ENCODE results near the gene MAP3K15.
A peak's percentile ranks its signal among the peaks of the same experiment; 100 is the strongest.

MAP3K15 gene

GRCh38 chrX:19368576-19368975, 146.7 kb downstream of the MAP3K15 start:
- no peak for TF ChIP-seq CTCF (IDR thresholded peaks at IDR 0.05; ENCODE audit: borderline replicate concordance, control extremely low read depth, extremely low read depth, insufficient read depth, missing control alignments)
- in situ Hi-C loops (cut with MboI; ENCODE audit: low sequenced_read_pairs, unreplicated experiment): loop anchor here (25.0 kb wide), 1 partner anchor 519 kb away; the partner anchor contains the start of gene SH3KBP1

DNA sequence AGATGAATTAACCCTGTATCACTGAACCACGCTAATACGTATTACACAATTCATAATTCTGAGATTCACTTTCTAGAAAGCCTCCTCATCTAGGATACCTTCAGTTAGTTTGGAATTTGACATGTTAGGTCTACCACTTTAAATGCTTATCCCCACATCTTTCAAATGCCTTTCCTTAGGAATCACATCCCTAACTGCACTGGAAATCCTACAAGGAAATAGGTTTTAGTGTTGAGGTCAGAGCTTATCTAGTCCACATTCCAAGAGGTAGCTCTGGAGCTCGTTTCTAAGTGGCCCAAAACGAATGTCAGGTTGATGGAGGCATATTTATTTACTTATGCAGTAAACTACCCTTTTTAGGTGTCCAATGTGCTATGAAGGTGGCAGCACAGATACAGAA, 153.6 kb downstream of the MAP3K15 start:
- in situ Hi-C loops (cut with MboI; ENCODE audit: low sequenced_read_pairs, unreplicated experiment): loop anchor here (25.0 kb wide), 1 partner anchor 526 kb away; the partner anchor contains the start of gene SH3KBP1
- no peak for TF ChIP-seq CTCF (IDR thresholded peaks at IDR 0.05; ENCODE audit: borderline replicate concordance, control extremely low read depth, extremely low read depth, insufficient read depth, missing control alignments)

More at GRCh38 chrX:19368576-19368975, 146.7 kb downstream of the MAP3K15 start:
- DNase-seq (ENCODE audit: low spot score): no peak

GRCh38 chrX:19360903-19361302, 154.4 kb downstream of the MAP3K15 start:
- no peak for DNase-seq (ENCODE audit: low spot score)
- no peak for TF ChIP-seq CTCF (IDR thresholded peaks at IDR 0.05; ENCODE audit: borderline replicate concordance, control extremely low read depth, extremely low read depth, insufficient read depth, missing control alignments)
- in situ Hi-C loops (cut with MboI; ENCODE audit: low sequenced_read_pairs, unreplicated experiment): loop anchor here (25.0 kb wide), 1 partner anchor 526 kb away; the partner anchor contains the start of gene SH3KBP1

More for the DNA sequence above, 153.6 kb downstream of the MAP3K15 start:
- DNase-seq (ENCODE audit: low spot score): no peak

- in situ Hi-C loops (cut with MboI; ENCODE audit: low sequenced_read_pairs, unreplicated experiment): loop anchor here (25.0 kb wide), 1 partner anchor 529 kb away; the partner anchor contains the start of gene SH3KBP1
- TF ChIP-seq CTCF (IDR thresholded peaks at IDR 0.05; ENCODE audit: borderline replicate concordance, control extremely low read depth, extremely low read depth, insufficient read depth, missing control alignments): no peak
Measured at GRCh38 chrX:19358521-19358920, 156.8 kb downstream of the MAP3K15 start.

DNA sequence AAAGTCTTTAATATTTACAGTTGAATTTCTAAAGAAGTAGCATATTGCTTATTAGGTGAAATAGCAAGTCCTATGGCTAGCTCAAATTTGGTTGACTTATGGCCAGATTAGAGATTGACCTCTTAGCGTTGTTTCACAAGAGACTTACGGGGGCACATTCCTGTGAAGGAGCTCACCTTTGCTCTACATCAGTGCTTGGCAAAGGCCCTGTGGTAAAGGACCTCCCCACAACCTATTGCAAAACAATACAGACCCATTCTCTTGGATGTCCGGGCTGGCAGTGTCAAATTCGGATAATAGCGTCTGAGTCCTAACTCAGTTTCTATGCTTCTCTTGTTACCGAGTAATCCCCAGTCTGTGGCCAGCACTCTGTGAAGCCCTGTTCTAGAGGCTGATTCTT, 160.7 kb downstream of the MAP3K15 start:
- no peak for TF ChIP-seq CTCF (IDR thresholded peaks at IDR 0.05; ENCODE audit: borderline replicate concordance, control extremely low read depth, extremely low read depth, insufficient read depth, missing control alignments)
- DNase-seq (ENCODE audit: low spot score): no peak
- in situ Hi-C loops (cut with MboI; ENCODE audit: low sequenced_read_pairs, unreplicated experiment): loop anchor here (25.0 kb wide), 1 partner anchor 533 kb away; the partner anchor contains the start of gene SH3KBP1

More at GRCh38 chrX:19358521-19358920, 156.8 kb downstream of the MAP3K15 start:
- no peak for DNase-seq (ENCODE audit: low spot score)

- no peak for TF ChIP-seq CTCF (IDR thresholded peaks at IDR 0.05; ENCODE audit: borderline replicate concordance, control extremely low read depth, extremely low read depth, insufficient read depth, missing control alignments)
- DNase-seq (ENCODE audit: low spot score): peak; percentile 64
- in situ Hi-C loops (cut with MboI; ENCODE audit: low sequenced_read_pairs, unreplicated experiment): loop anchor here (25.0 kb wide), 1 partner anchor 536 kb away; the partner anchor contains the start of gene SH3KBP1
Measured at GRCh38 chrX:19350941-19351384, 164.3 kb downstream of the MAP3K15 start.
